NCI-H82 (cell line): ENCODE data around the gene GJA1.
A peak's percentile ranks its signal among the peaks of the same experiment; 100 is the strongest.

ENCODE experiments used
- DNase-seq: peaks from one replicate; lab custom pipeline; 2025; lab: John Stamatoyannopoulos, UW

Gene GJA1

DNA sequence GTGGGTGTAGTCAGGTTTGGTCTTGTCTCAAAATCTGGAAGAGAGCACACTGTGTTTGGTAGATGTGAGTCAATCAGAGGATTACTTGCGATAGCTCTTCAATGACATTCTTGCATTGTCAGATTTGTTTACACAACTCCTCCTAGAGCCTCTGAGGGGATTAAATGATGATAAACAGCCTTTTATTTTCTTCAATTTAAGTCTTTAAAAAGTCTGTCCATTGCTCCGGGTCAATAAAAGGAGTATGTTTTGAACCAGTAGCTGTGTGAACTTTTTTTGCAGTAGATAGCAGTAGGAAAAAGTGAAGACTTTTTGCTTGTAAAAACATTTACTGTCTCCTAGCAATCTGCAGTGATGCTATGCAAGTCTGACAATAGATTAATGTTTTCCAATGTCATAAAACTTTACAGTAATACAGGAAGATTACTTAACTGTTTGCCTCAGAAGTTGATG, 49.9 kb downstream of the GJA1 start:
- DNase-seq, result peak; percentile 54

DNA sequence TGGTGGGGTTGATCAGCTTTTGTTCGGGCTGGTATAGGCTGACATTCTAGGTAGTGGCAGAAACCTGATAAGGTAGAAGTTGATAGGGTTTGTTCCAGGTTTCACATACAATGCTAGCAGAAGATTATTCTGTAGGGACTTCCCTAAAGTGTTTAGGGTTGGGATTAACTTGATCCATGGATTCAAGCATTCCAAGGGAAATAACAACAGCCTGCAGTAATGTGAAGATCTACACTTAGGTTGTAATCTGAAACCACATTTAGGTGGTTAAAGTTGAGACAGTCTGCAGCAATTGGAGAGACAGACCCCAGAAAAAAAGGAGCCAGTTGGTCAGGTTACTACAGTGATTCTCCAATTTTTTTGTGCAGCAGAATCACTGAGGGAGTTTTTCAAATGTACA, 56.1 kb downstream of the GJA1 start:
- DNase-seq, result peak; percentile 63

DNA sequence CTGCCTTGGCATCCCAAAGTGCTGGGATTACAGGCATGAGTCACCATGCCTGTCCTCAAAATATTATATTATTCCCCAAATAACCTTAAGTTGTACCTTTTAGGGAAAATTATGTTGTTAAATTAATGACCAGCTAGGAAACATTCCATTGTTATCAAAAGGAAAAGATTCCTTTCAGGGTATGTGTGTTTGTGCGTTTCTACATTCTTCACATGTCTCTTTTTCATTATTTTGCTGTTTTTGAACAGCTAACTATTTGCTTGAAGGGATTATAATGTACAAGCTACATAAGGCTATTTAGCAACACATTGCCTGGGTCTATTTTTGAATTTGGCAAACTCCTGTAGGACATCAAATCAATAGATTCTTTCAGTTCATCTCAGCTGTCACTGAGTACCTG, 57.1 kb downstream of the GJA1 start:
- no peak for DNase-seq

DNA sequence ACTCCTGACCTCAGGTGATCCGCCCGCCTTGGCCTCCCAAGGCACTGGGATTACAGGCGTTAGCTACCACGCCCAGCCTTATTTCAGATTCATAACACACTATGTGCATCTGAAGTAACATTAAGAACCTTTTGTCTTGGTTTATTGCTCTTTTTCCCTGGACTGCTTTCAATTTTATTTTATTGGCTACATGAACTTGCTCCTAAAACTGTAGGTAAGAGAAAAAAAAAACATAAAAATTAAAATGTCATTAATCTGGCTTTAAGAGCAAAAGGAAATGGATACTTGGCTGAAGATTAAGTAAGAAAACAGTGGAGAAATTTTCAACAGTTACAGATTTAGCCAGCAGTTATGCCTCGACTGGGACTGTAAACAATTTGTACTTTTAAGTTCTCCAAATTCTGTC, 62.5 kb downstream of the GJA1 start:
- DNase-seq, result no peak

DNA sequence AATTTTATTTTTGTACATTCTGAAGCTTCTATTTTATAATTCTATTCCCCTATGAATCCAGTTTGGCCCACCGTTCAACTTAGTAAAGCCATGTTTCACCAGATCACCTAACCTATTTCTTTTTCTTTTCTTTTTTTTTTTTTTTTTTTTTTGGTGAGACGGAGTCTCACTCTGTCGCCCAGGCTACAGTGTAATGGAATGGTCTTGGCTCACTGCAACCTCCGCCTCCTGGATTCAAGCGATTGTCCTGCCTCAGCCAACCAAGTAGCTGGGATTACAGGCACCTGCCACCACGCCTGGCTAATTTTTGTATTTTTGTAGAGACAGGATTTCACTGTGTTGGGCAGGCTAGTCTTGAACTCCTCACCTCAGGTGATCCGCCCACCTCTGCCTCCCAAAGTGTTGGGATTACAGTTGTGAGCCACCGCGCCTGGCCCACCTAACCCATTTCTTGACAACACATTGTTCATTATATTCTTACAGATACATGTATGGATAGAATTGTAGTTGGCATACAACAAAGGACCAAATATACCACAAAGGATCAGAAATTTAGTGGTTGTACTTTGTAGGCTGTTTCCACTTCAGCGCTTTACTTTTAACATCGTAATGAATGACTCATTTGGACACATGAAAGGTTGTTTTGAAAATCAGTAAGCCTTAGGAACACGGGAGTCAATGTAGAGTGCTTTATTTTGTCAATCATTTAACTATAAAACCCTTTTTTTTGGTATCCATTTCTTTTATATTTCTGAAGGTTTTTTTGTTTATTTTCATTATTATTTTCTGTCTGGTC, 63.2 kb downstream of the GJA1 start:
- DNase-seq, result no peak
